ENCODE measurements around the gene ST14. TPM values are rescaled to one million over a fixed set of nuclear protein-coding genes. Genes with fewer than 3 reads are reported as not detected.

ST14 gene
- total and polyA plus RNA-seq, 2 donors (not counting 3 experiments of a cell fraction or from before 2014, with no cell fraction given): 0.08 TPM; not detected in 1

DNA sequence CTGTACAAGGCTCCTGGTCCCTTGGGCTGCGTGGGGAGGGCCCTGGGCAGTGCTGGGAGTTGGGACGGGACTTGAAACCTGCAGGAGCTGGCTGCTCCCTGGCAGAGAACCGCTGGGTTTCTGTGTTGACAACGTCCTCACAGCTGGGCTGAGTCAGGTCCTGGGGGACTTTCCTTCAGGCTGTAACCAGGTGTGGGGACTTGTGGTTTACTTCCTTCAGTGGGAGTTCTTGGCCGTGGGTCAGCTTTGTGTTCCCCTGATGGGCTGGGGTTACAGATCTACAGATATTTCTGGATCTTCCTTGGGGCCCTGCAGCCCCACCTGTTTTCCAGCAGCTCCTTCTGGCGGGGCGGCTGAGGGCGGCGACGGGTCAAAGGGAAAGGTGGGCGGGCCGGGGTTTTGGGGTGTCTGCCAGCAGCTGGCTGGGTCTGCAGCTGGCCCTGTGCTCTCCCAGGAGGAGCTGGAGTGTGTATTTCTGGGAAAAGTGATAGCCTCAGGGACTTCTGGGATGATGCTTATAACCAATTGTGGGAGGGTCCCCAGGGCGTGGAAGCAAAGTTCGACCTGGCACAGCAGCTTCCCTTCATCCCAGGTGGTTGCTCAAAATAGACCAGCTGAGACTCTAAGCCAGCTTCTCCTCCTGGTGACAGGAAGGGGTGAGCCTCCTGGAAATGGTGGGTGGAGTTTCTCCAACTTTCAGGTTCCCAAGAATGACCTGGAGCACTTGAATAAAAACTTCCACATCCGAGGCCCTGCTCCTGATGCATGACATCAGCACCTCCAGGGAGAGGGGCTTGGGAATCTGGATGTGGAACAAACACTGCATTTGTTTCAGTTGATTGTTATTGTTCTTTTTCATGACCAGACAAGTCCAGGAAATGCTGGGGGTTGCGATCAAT, 19.1 kb downstream of the ST14 start:
- Histone ChIP-seq H3K27ac (ENCODE audit: insufficient read depth, low read depth, low read length) (no peak overlapping the region), H3K9me1 (replicated peaks; ENCODE audit: control insufficient read depth, extremely low read depth, insufficient read depth, low read length) (no peaks in the 10 kb centered on the region), H3K9ac (replicated peaks; ENCODE audit: extremely low read depth, insufficient read depth, low read length) (no peak overlapping the region), H3K4me1 (ENCODE audit: control insufficient read depth, extremely low read depth, insufficient read depth, low read length) (no peaks in the 10 kb centered on the region), H3K27me3 (ENCODE audit: control insufficient read depth in 2 of 2, insufficient read depth in 2 of 2, low read length in 2 of 2) (no peaks in the 10 kb centered on the region), H3K4me2 (ENCODE audit: insufficient read depth, low read length) (no peak overlapping the region), H3K79me2 (ENCODE audit: control insufficient read depth, insufficient read depth, low read length) (no peaks in the 10 kb centered on the region), H3K9me3 (replicated peaks; ENCODE audit: control insufficient read depth, insufficient read depth, low read length) (no peaks in the 10 kb centered on the region), H2AFZ (ENCODE audit: low read depth, low read length) (no peak overlapping the region), H4K20me1 (replicated peaks; ENCODE audit: control insufficient read depth, extremely low read depth, insufficient read depth, low read length) (no peaks in the 10 kb centered on the region), H3K4me3 (replicated peaks in 1 of 3; ENCODE audit: insufficient read depth in 1 of 3, low read depth in 1 of 3, low read length in 3 of 3) (no peak overlapping the region), H3K36me3 (ENCODE audit: control insufficient read depth in 2 of 2, extremely low read depth in 1 of 2, insufficient read depth in 2 of 2, low read length in 2 of 2) (no peaks in the 10 kb centered on the region)
- no peak for DNase-seq (ENCODE audit: low read depth, low spot score)
- intact Hi-C loops (cut with micrococcal nuclease) (no loop called here), dilution Hi-C loops (cut with MboI; ENCODE audit: extremely low pct_ligation_motif_present, low sequenced_read_pairs) (no loop called here)
- TF ChIP-seq POLR2AphosphoS5 (IDR thresholded peaks at IDR 0.05; ENCODE audit: insufficient read depth, low read depth, low read length) (no peak), FOS (IDR thresholded peaks at IDR 0.05; ENCODE audit: borderline replicate concordance, insufficient read depth, low read length) (no peak), EZH2 (IDR thresholded peaks at IDR 0.05; ENCODE audit: borderline replicate concordance, low read depth, low read length, severe bottlenecking) (no peak), JUN (IDR thresholded peaks at IDR 0.05; ENCODE audit: borderline replicate concordance, insufficient read depth, insufficient read length, low read depth) (no peak), MYC (IDR thresholded peaks at IDR 0.05; ENCODE audit: low read depth, low read length) (no peak), POLR2A (IDR thresholded peaks at IDR 0.05; ENCODE audit: low read depth, low read length) (no peak), GATA2 (IDR thresholded peaks at IDR 0.05; ENCODE audit: insufficient read depth, insufficient read length, low read depth, low read length) (no peak)
- TF ChIP-seq, protein P1, sequence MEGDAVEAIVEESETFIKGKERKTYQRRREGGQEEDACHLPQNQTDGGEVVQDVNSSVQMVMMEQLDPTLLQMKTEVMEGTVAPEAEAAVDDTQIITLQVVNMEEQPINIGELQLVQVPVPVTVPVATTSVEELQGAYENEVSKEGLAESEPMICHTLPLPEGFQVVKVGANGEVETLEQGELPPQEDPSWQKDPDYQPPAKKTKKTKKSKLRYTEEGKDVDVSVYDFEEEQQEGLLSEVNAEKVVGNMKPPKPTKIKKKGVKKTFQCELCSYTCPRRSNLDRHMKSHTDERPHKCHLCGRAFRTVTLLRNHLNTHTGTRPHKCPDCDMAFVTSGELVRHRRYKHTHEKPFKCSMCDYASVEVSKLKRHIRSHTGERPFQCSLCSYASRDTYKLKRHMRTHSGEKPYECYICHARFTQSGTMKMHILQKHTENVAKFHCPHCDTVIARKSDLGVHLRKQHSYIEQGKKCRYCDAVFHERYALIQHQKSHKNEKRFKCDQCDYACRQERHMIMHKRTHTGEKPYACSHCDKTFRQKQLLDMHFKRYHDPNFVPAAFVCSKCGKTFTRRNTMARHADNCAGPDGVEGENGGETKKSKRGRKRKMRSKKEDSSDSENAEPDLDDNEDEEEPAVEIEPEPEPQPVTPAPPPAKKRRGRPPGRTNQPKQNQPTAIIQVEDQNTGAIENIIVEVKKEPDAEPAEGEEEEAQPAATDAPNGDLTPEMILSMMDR (IDR thresholded peaks at IDR 0.05; ENCODE audit: extremely low read depth in 1 of 2, insufficient read depth in 1 of 2, low read depth in 1 of 2, low read length in 2 of 2): no peak
- TF ChIP-seq, protein P2, sequence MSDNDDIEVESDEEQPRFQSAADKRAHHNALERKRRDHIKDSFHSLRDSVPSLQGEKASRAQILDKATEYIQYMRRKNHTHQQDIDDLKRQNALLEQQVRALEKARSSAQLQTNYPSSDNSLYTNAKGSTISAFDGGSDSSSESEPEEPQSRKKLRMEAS (IDR thresholded peaks at IDR 0.05; ENCODE audit: insufficient read depth, insufficient read length): no peak
- no TSS peak for BruUV-seq (replicated peaks)
- POLR2A ChIA-PET: no interaction called here
- FAIRE-seq: no peak
- CTCF ChIA-PET: interaction anchor here (1.3 kb wide), 1 partner anchor 34 kb away, joined by 3 read pairs; no protein-coding TSS in a partner anchor
